Measurements from ENCODE around the gene MPIG6B. TPM values are rescaled to one million over a fixed set of nuclear protein-coding genes. Genes with fewer than 3 reads are reported as not detected.

The MPIG6B gene
- total RNA-seq, 1 experiment from 2014 or later: not detected

GRCh38 chr6:31740397-31741223 lies 17.4 kb downstream of the MPIG6B start:
- H3K4me2 ChIP-seq (ENCODE audit: insufficient read depth, insufficient read length, low read length): peak overlapping the region; percentile 73
- TF ChIP-seq, protein P1, sequence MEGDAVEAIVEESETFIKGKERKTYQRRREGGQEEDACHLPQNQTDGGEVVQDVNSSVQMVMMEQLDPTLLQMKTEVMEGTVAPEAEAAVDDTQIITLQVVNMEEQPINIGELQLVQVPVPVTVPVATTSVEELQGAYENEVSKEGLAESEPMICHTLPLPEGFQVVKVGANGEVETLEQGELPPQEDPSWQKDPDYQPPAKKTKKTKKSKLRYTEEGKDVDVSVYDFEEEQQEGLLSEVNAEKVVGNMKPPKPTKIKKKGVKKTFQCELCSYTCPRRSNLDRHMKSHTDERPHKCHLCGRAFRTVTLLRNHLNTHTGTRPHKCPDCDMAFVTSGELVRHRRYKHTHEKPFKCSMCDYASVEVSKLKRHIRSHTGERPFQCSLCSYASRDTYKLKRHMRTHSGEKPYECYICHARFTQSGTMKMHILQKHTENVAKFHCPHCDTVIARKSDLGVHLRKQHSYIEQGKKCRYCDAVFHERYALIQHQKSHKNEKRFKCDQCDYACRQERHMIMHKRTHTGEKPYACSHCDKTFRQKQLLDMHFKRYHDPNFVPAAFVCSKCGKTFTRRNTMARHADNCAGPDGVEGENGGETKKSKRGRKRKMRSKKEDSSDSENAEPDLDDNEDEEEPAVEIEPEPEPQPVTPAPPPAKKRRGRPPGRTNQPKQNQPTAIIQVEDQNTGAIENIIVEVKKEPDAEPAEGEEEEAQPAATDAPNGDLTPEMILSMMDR (conservative IDR thresholded peaks at IDR 0.05): no peak
- H3K23me2 ChIP-seq (ENCODE audit: insufficient read length, low read depth, low read length, poor library complexity, severe bottlenecking): peaks cover 21% of the 10 kb centered on the region
- H2BK12ac ChIP-seq (ENCODE audit: insufficient read length, low read depth, low read length): peak overlapping the region; percentile 26
- Mint-ChIP-seq H3K4me3 (peak overlapping the region; percentile 74 to 85), H3K27me3 (ENCODE audit: low read depth) (no peaks in the 10 kb centered on the region), H3K9me3 (no peaks in the 10 kb centered on the region), H3K36me3 (ENCODE audit: insufficient read depth in 1 of 3, low read depth in 3 of 3) (peaks cover 14 to 33% (median 17%) of the 10 kb centered on the region in 3 experiments), H3K27ac (peak overlapping the region; percentile 91 to 99 (median 99)), H3K4me1 (peaks cover 41 to 58% of the 10 kb centered on the region in 2 experiments)
- peak overlapping the region; percentile 100 for H2BK120ac ChIP-seq (ENCODE audit: low read depth, low read length, poor library complexity, severe bottlenecking)
- no peak overlapping the region for H2AFZ ChIP-seq (ENCODE audit: low read length)
- peak overlapping the region; percentile 99; the same call in 1 of the 2 replicates for H3K4ac ChIP-seq (ENCODE audit: low read depth, low read length)
- H4K5ac ChIP-seq (ENCODE audit: insufficient read length, low read depth, low read length): peak overlapping the region; percentile 96
- H3K27ac ChIP-seq (ENCODE audit: insufficient read length, low read depth, low read length): peak overlapping the region; percentile 56
- no peak overlapping the region for H2BK15ac ChIP-seq (ENCODE audit: low read depth, low read length)
- H3K23ac ChIP-seq (ENCODE audit: insufficient read length, low read depth, low read length): no peak overlapping the region
- H4K20me1 ChIP-seq (ENCODE audit: control insufficient read depth, insufficient read depth, insufficient read length): no peaks in the 10 kb centered on the region
- H4K8ac ChIP-seq (replicated peaks; ENCODE audit: insufficient read length, low read depth, low read length): no peak overlapping the region
- H2AK5ac ChIP-seq (ENCODE audit: insufficient read length, low read length): no peak overlapping the region
- H3K9me3 ChIP-seq (ENCODE audit: control insufficient read depth, low read depth, low read length): no peaks in the 10 kb centered on the region
- H3K79me2 ChIP-seq (ENCODE audit: insufficient read depth, low read length): peaks cover 2% of the 10 kb centered on the region; the same call in 1 of the 2 replicates
- H4K91ac ChIP-seq (ENCODE audit: insufficient read length, low read depth, low read length): peak overlapping the region; percentile 95
- no CpG with 5 or more reads among the region's 29 CpGs for WGBS (ENCODE audit: extremely low coverage, insufficient read length, low lambda C conversion rate)
- no peak for DNase-seq
- no peaks in the 10 kb centered on the region for H3K79me1 ChIP-seq (ENCODE audit: insufficient read depth, low read depth, low read length, poor library complexity, severe bottlenecking)
- H3K56ac ChIP-seq (ENCODE audit: insufficient read length, low read depth, low read length): no peak overlapping the region
- H3T11ph ChIP-seq (ENCODE audit: low read length): peak overlapping the region; percentile 90
- H3K14ac ChIP-seq (ENCODE audit: insufficient read depth, low read length): peak overlapping the region; percentile 100
- peak overlapping the region; percentile 94 for H3K9ac ChIP-seq (ENCODE audit: extremely low read depth, insufficient read length, low read length)
- H3K27me3 ChIP-seq (ENCODE audit: insufficient read depth, low read length): no peaks in the 10 kb centered on the region
- H3K18ac ChIP-seq (ENCODE audit: insufficient read length, low read depth, low read length): peak overlapping the region; percentile 100
- peak overlapping the region; percentile 92 for H2BK5ac ChIP-seq (ENCODE audit: insufficient read length, low read length)
- H3K4me1 ChIP-seq (ENCODE audit: insufficient read depth, low read length): peaks cover 11% of the 10 kb centered on the region
- H2BK20ac ChIP-seq (ENCODE audit: low read depth, low read length, poor library complexity, severe bottlenecking): no peak overlapping the region
